Immature natural killer cell (primary cell): ENCODE results near the gene MBNL3. TPM values are rescaled to one million over a fixed set of nuclear protein-coding genes. Genes with fewer than 3 reads are reported as not detected.
"Not testable (repeated sequence)": the region's sequence is repeated elsewhere in the genome, so short reads cannot be mapped to it uniquely, and the experiment has no call there.

Experiments used
- DNase-seq, 3 donors: peaks; one replicate each; pipeline ENCODE4 v3.0.0; 2022; ENCODE audit warnings: mixed read lengths in 1 of 3
- H3K27ac Mint-ChIP-seq, 6 donors: one replicate each; pipeline ENCODE4 v1.8.0; 2020; ENCODE audit warnings: mixed read lengths in 6 of 6, mild to moderate bottlenecking in 5 of 6, inconsistent platforms in 4 of 6, moderate library complexity in 3 of 6
- H3K27me3 Mint-ChIP-seq, 3 donors: one replicate each; pipeline ENCODE4 v1.8.0; 2020 to 2021; ENCODE audit warnings: low read depth in 3 of 3, mild to moderate bottlenecking in 3 of 3, mixed read lengths in 3 of 3, moderate library complexity in 3 of 3, inconsistent platforms in 1 of 3
- H3K36me3 Mint-ChIP-seq, 3 donors: one replicate each; pipeline ENCODE4 v1.8.0; 2020; ENCODE audit warnings: mixed read lengths in 3 of 3, inconsistent platforms in 2 of 3, mild to moderate bottlenecking in 2 of 3
- H3K4me1 Mint-ChIP-seq, 2 donors: one replicate each; pipeline ENCODE4 v1.8.0; 2020; ENCODE audit warnings: inconsistent platforms in 2 of 2, mild to moderate bottlenecking in 2 of 2, mixed read lengths in 2 of 2, moderate library complexity in 1 of 2
- H3K4me3 Mint-ChIP-seq, 5 donors: one replicate each; pipeline ENCODE4 v1.8.0; 2020; ENCODE audit warnings: mild to moderate bottlenecking in 5 of 5, mixed read lengths in 5 of 5, inconsistent platforms in 3 of 5, moderate library complexity in 3 of 5
- H3K9me3 Mint-ChIP-seq, 6 donors: one replicate each; pipeline ENCODE4 v1.8.0; 2020; ENCODE audit warnings: mild to moderate bottlenecking in 6 of 6, mixed read lengths in 6 of 6, inconsistent platforms in 4 of 6, moderate library complexity in 3 of 6
- polyA plus RNA-seq, 3 donors: library from polyadenylated mRNA; unstranded; fragments of 300-500 nt; fragmentation: Illumina TruSeq; gene quantifications; one replicate each; pipeline ENCODE4 v1.2.3, GENCODE V29; 2021

Gene MBNL3
- polyA plus RNA-seq, 3 donors from 2014 or later, result 47.5 to 75.3 (median 73.9) TPM

- no peaks in the 10 kb centered on the region for H3K36me3 Mint-ChIP-seq
- H3K4me3 Mint-ChIP-seq, result no peak overlapping the region
- no peak overlapping the region for H3K27ac Mint-ChIP-seq
- H3K4me1 Mint-ChIP-seq, result peaks cover 0 to 3% of the 10 kb centered on the region in 2 donors
- no peaks in the 10 kb centered on the region for H3K9me3 Mint-ChIP-seq
- H3K27me3 Mint-ChIP-seq, result peaks cover 0 to 8% (median 4%) of the 10 kb centered on the region in 3 donors
- no peak for DNase-seq
Observed at GRCh38 chrX:132467989-132468388, 20.8 kb downstream of the MBNL3 start.

DNA sequence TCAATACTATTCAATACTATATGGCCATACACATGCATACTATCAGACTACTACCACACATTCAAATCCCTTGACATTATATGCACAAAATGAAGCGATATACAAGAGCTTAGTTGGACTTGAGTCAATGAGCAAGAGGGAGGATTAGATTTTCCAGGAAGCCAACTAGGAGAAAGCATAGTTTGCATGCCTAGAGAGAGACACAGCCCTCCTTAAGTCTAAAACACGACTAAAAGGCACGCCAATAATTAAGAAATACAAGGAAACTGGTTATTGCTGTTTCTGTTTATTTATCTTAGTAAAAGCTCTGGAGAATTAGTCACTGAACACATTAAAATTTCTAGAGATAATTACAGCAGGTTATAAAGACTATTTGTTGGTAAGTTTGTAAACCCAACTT, 21.8 kb downstream of the MBNL3 start:
- no peak for DNase-seq
- no peak overlapping the region for H3K4me3 Mint-ChIP-seq
- peaks cover 3 to 8% of the 10 kb centered on the region in 2 donors for H3K4me1 Mint-ChIP-seq
- no peaks in the 10 kb centered on the region for H3K9me3 Mint-ChIP-seq
- H3K27ac Mint-ChIP-seq, result no peak overlapping the region
- H3K36me3 Mint-ChIP-seq, result no peaks in the 10 kb centered on the region
- peaks cover 0 to 8% (median 3%) of the 10 kb centered on the region in 3 donors for H3K27me3 Mint-ChIP-seq

GRCh38 chrX:132463411-132463810, 25.4 kb downstream of the MBNL3 start:
- no peaks in the 10 kb centered on the region for H3K9me3 Mint-ChIP-seq
- H3K4me3 Mint-ChIP-seq, result no peak overlapping the region
- peaks cover 0 to 3% (median 0%) of the 10 kb centered on the region in 3 donors for H3K27me3 Mint-ChIP-seq
- peaks cover 0 to 4% (median 0%) of the 10 kb centered on the region in 3 donors for H3K36me3 Mint-ChIP-seq
- peak; percentile 18 to 22 (median 22) for DNase-seq
- H3K4me1 Mint-ChIP-seq, result peaks cover 0 to 9% of the 10 kb centered on the region in 2 donors
- H3K27ac Mint-ChIP-seq, result no peak overlapping the region

DNA sequence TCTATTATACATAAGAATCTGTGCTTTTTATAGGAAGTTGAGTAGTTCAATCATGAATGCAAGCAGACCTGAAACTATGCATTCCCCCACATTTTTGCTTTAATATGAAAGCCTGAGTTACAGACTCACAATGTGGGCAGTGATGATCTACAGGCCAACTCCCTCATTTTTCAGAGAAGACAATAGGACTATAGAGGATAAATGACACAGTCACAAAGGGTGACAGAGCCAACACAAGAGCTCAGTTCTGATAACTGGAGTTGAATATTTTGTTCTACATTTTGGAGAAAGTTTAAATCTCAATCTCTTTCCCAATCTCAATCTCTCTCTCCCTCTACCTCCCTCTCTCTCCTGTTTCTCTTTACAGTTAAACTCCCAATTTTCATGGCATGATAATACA, 27.0 kb downstream of the MBNL3 start:
- H3K27ac Mint-ChIP-seq, result no peak overlapping the region
- no peaks in the 10 kb centered on the region for H3K9me3 Mint-ChIP-seq
- no peak overlapping the region for H3K4me3 Mint-ChIP-seq

GRCh38 chrX:132452911-132453550, 35.8 kb downstream of the MBNL3 start:
- Mint-ChIP-seq H3K27me3 (peaks cover 0 to 18% (median 0%) of the 10 kb centered on the region in 3 donors), H3K36me3 (peaks cover 0 to 6% (median 0%) of the 10 kb centered on the region in 3 donors), H3K4me1 (peaks cover 0 to 3% of the 10 kb centered on the region in 2 donors), H3K9me3 (peaks cover 2 to 6% (median 3%) of the 10 kb centered on the region in 6 donors), H3K4me3 (no peak overlapping the region), H3K27ac (no peak overlapping the region)
- no peak for DNase-seq

More for the DNA sequence above, 27.0 kb downstream of the MBNL3 start:
- H3K27me3 Mint-ChIP-seq, result no peaks in the 10 kb centered on the region
- peaks cover 0 to 4% (median 0%) of the 10 kb centered on the region in 3 donors for H3K36me3 Mint-ChIP-seq
- DNase-seq, result no peak
- peaks cover 0 to 9% of the 10 kb centered on the region in 2 donors for H3K4me1 Mint-ChIP-seq

DNA sequence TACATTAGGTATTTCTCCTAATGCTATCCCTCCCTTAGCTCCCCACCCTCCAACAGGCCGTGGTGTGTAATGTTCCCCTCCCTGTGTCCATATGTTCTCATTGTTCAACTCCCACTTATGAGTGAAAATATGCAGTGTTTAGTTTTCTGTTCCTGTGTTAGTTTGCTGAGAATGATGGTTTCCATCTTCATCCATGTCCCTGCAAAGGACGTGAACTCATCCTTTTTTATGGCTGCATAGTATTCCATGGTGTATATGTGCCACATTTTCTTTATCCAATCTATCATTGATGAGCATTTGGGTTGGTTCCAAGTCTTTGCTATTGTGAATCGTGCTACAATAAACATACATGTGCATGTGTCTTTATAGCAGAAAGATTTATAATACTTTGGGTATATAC, 42.9 kb downstream of the MBNL3 start:
- peaks cover 0 to 21% (median 2%) of the 10 kb centered on the region in 3 donors for H3K27me3 Mint-ChIP-seq
- H3K4me3 Mint-ChIP-seq, H3K27ac Mint-ChIP-seq, DNase-seq, H3K4me1 Mint-ChIP-seq, H3K36me3 Mint-ChIP-seq: not testable (repeated sequence)
- peaks cover 2 to 10% (median 5%) of the 10 kb centered on the region in 6 donors for H3K9me3 Mint-ChIP-seq

- no peaks in the 10 kb centered on the region for H3K36me3 Mint-ChIP-seq
- H3K4me1 Mint-ChIP-seq, result no peaks in the 10 kb centered on the region
- H3K27me3 Mint-ChIP-seq, result peaks cover 0 to 18% (median 2%) of the 10 kb centered on the region in 3 donors
- no peak overlapping the region for H3K4me3 Mint-ChIP-seq
- no peak overlapping the region for H3K27ac Mint-ChIP-seq
- peaks cover 0 to 9% (median 3%) of the 10 kb centered on the region in 6 donors for H3K9me3 Mint-ChIP-seq
- no peak for DNase-seq
Observed at GRCh38 chrX:132444936-132445335, 43.9 kb downstream of the MBNL3 start.

- no peak overlapping the region for H3K27ac Mint-ChIP-seq
- H3K9me3 Mint-ChIP-seq, result peaks cover 0 to 8% (median 2%) of the 10 kb centered on the region in 6 donors
- no peak for DNase-seq
- no peak overlapping the region for H3K4me3 Mint-ChIP-seq
- H3K36me3 Mint-ChIP-seq, result no peaks in the 10 kb centered on the region
- H3K4me1 Mint-ChIP-seq, result no peaks in the 10 kb centered on the region
- H3K27me3 Mint-ChIP-seq, result peaks cover 0 to 10% (median 2%) of the 10 kb centered on the region in 3 donors
Observed at GRCh38 chrX:132443196-132444135, 45.4 kb downstream of the MBNL3 start.

GRCh38 chrX:132442691-132443090, 46.1 kb downstream of the MBNL3 start:
- peaks cover 0 to 8% (median 1%) of the 10 kb centered on the region in 6 donors for H3K9me3 Mint-ChIP-seq
- H3K4me1 Mint-ChIP-seq, result no peaks in the 10 kb centered on the region
- no peak overlapping the region for H3K27ac Mint-ChIP-seq
- no peak overlapping the region for H3K4me3 Mint-ChIP-seq
- no peak for DNase-seq
- H3K27me3 Mint-ChIP-seq, result peaks cover 0 to 7% (median 2%) of the 10 kb centered on the region in 3 donors
- H3K36me3 Mint-ChIP-seq, result no peaks in the 10 kb centered on the region

DNA sequence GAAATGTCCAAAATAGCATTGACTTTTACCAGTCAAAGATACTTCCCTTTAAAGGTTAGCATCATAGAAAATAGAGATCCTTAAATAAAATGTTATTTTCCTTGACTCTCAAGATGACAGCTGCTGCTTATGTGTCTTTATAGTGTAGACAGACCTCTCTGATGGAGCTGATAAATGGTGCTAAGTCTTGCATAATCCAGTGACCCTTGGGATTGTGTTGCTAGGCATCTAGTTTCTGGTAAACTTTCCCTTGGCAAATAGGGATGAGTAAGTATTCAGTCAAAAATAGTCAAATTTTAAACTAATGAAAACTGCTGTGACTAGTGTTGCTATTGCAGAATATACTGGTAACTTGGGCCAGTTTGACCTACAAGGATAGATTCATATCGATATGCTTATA, 53.6 kb downstream of the MBNL3 start:
- no peak overlapping the region for H3K27ac Mint-ChIP-seq
- DNase-seq, result no peak
- H3K4me1 Mint-ChIP-seq, result no peaks in the 10 kb centered on the region
- H3K36me3 Mint-ChIP-seq, result peaks cover 0 to 3% (median 0%) of the 10 kb centered on the region in 3 donors
- no peak overlapping the region for H3K4me3 Mint-ChIP-seq
- peaks cover 0 to 8% (median 0%) of the 10 kb centered on the region in 3 donors for H3K27me3 Mint-ChIP-seq
- H3K9me3 Mint-ChIP-seq, result no peaks in the 10 kb centered on the region

- peaks cover 0 to 3% (median 0%) of the 10 kb centered on the region in 3 donors for H3K36me3 Mint-ChIP-seq
- no peaks in the 10 kb centered on the region for H3K9me3 Mint-ChIP-seq
Observed at GRCh38 chrX:132433551-132433950, 55.3 kb downstream of the MBNL3 start.

GRCh38 chrX:132433001-132433400, 55.8 kb downstream of the MBNL3 start:
- H3K27me3 Mint-ChIP-seq, result peaks cover 0 to 8% (median 0%) of the 10 kb centered on the region in 3 donors
- DNase-seq, result no peak
- no peaks in the 10 kb centered on the region for H3K9me3 Mint-ChIP-seq
- no peaks in the 10 kb centered on the region for H3K4me1 Mint-ChIP-seq
- H3K36me3 Mint-ChIP-seq, result peaks cover 0 to 3% (median 0%) of the 10 kb centered on the region in 3 donors
- H3K4me3 Mint-ChIP-seq, result no peak overlapping the region
- H3K27ac Mint-ChIP-seq, result no peak overlapping the region

More at GRCh38 chrX:132433551-132433950, 55.3 kb downstream of the MBNL3 start:
- Mint-ChIP-seq H3K4me1 (no peaks in the 10 kb centered on the region), H3K27ac (no peak overlapping the region), H3K4me3 (no peak overlapping the region), H3K27me3 (peaks cover 0 to 8% (median 0%) of the 10 kb centered on the region in 3 donors)
- no peak for DNase-seq

DNA sequence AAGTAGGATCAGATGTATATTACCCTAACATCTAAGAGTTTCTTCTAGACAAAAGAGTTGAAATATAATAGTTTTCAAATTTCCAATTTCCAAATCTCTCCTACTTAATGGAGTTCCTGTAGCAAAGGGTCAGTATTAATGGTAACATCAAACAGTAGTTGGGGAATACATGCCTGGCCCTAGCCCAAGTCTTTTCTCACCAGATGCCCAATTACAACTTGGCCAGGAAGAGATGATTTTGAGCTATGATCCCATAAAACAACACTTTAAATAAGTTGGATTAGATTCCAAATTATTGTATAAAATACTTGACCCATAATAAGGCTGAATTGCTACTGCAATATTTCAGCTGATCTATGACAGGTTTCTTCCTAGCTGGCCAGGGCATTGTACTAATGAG, 59.9 kb downstream of the MBNL3 start:
- Mint-ChIP-seq H3K27ac (no peak overlapping the region), H3K36me3 (peaks cover 0 to 1% (median 0%) of the 10 kb centered on the region in 3 donors), H3K4me3 (no peak overlapping the region), H3K4me1 (peaks cover 8 to 11% of the 10 kb centered on the region in 2 donors), H3K9me3 (no peaks in the 10 kb centered on the region), H3K27me3 (peaks cover 0 to 4% (median 0%) of the 10 kb centered on the region in 3 donors)
- DNase-seq, result no peak
